Stimulated activated CD8-positive, alpha-beta memory T cell treated with anti-CD3 and anti-CD28 coated beads, Interleukin-15, amount 100 ng/mL, for 24 hours (primary cell): Measurements from ENCODE around the gene PSMA7.

ENCODE experiments used
- DNase-seq: peaks from one replicate; pipeline ENCODE4 v3.0.0-alpha.2; 2020; ENCODE audit warnings: low read depth

Gene PSMA7

GRCh38 chr20:62087227-62087626 is 56.0 kb downstream of the PSMA7 start:
- no peak for DNase-seq
